Measurements from ENCODE around the gene GCDH. TPM values are rescaled to one million over a fixed set of nuclear protein-coding genes. Genes with fewer than 3 reads are reported as not detected.

GCDH gene
- total RNA-seq, 2 experiments from 2014 or later = 31.5 to 48.7 TPM

- Histone ChIP-seq H3K4me2 (ENCODE audit: low read length) (no peak overlapping the region), H3K79me2 (ENCODE audit: insufficient read depth, low read depth, low read length) (no peaks in the 10 kb centered on the region), H3K27ac (ENCODE audit: low read depth, low read length, poor library complexity, severe bottlenecking) (no peak overlapping the region), H3K36me3 (ENCODE audit: insufficient read depth, low read length) (peaks cover 12% of the 10 kb centered on the region; the same call in 1 of the 2 replicates), H3K9me3 (ENCODE audit: low read length) (no peaks in the 10 kb centered on the region), H3K9me2 (ENCODE audit: insufficient read depth, low read length) (no peaks in the 10 kb centered on the region), H2AFZ (ENCODE audit: low read length) (no peak overlapping the region), H4K20me1 (ENCODE audit: insufficient read depth, low read length) (no peaks in the 10 kb centered on the region), H3K4me1 (ENCODE audit: insufficient read depth, low read length, poor library complexity, severe bottlenecking) (no peaks in the 10 kb centered on the region), H3K4me3 (ENCODE audit: low read depth, low read length, poor library complexity, severe bottlenecking) (no peak overlapping the region)
- no peak for TF ChIP-seq EZH2phosphoT487 (IDR thresholded peaks at IDR 0.05; ENCODE audit: borderline replicate concordance, low read depth, low read length)
- TF ChIP-seq CTCF (conservative IDR thresholded peaks at IDR 0.05; ENCODE audit: low read length) = no peak
- intact Hi-C loops (cut with micrococcal nuclease; ENCODE audit: unreplicated experiment) = no loop called here
- BruUV-seq (replicated peaks) = no TSS peak
- CTCF ChIA-PET (ENCODE audit: unreplicated experiment) = no interaction called here
- POLR2A ChIA-PET = no interaction called here
- DNase-seq (ENCODE audit: low spot score) = no peak
Observed at GRCh38 chr19:12858041-12858928, 32.7 kb upstream of the GCDH start.

DNA sequence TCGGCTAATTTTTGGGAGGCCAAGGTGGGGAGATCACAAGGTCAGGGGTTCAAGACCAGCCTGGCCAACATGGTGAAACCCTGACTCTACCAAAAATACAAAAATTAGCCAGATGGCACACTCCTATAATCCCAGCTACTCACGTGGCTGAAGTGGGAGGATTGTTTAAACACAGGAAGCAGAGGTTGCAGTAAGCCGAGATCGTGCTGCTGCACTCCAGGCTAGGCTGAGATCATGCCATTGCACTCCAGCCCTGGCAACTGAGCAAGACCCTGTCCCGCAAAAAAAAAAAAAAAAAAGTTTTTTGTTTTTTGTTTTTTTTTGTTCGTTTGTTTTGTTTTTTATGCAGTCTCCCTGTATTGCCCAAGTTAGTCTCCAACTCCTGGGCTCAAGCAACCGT, 31.4 kb upstream of the GCDH start:
- H3K4me1 ChIP-seq (ENCODE audit: insufficient read depth, low read length, poor library complexity, severe bottlenecking) = no peaks in the 10 kb centered on the region
- H4K20me1 ChIP-seq (ENCODE audit: insufficient read depth, low read length) = no peaks in the 10 kb centered on the region
- no peak overlapping the region for H3K27ac ChIP-seq (ENCODE audit: low read depth, low read length, poor library complexity, severe bottlenecking)
- no peaks in the 10 kb centered on the region for H3K9me2 ChIP-seq (ENCODE audit: insufficient read depth, low read length)
- H3K4me2 ChIP-seq (ENCODE audit: low read length) = no peak overlapping the region
- intact Hi-C loops (cut with micrococcal nuclease; ENCODE audit: unreplicated experiment) = no loop called here
- H3K4me3 ChIP-seq (ENCODE audit: low read depth, low read length, poor library complexity, severe bottlenecking) = no peak overlapping the region
- no peak overlapping the region for H2AFZ ChIP-seq (ENCODE audit: low read length)
- no peak for DNase-seq (ENCODE audit: low spot score)
- no peaks in the 10 kb centered on the region for H3K9me3 ChIP-seq (ENCODE audit: low read length)
- H3K36me3 ChIP-seq (ENCODE audit: insufficient read depth, low read length) = peaks cover 8% of the 10 kb centered on the region; the same call in 1 of the 2 replicates
- CTCF ChIA-PET (ENCODE audit: unreplicated experiment) = no interaction called here
- no peaks in the 10 kb centered on the region for H3K79me2 ChIP-seq (ENCODE audit: insufficient read depth, low read depth, low read length)
- no peak for TF ChIP-seq EZH2phosphoT487 (IDR thresholded peaks at IDR 0.05; ENCODE audit: borderline replicate concordance, low read depth, low read length)
- no peak for TF ChIP-seq CTCF (conservative IDR thresholded peaks at IDR 0.05; ENCODE audit: low read length)
- BruUV-seq (replicated peaks) = no TSS peak
- POLR2A ChIA-PET = no interaction called here

GRCh38 chr19:12864143-12864542, 26.8 kb upstream of the GCDH start:
- TF ChIP-seq EZH2phosphoT487 (IDR thresholded peaks at IDR 0.05; ENCODE audit: borderline replicate concordance, low read depth, low read length) (no peak), CTCF (conservative IDR thresholded peaks at IDR 0.05; ENCODE audit: low read length) (no peak)
- Histone ChIP-seq H3K9me3 (ENCODE audit: low read length) (no peaks in the 10 kb centered on the region), H3K79me2 (ENCODE audit: insufficient read depth, low read depth, low read length) (no peaks in the 10 kb centered on the region), H3K27ac (ENCODE audit: low read depth, low read length, poor library complexity, severe bottlenecking) (no peak overlapping the region), H2AFZ (ENCODE audit: low read length) (no peak overlapping the region), H4K20me1 (ENCODE audit: insufficient read depth, low read length) (no peaks in the 10 kb centered on the region), H3K4me1 (ENCODE audit: insufficient read depth, low read length, poor library complexity, severe bottlenecking) (peaks cover 14% of the 10 kb centered on the region), H3K4me3 (ENCODE audit: low read depth, low read length, poor library complexity, severe bottlenecking) (no peak overlapping the region), H3K36me3 (ENCODE audit: insufficient read depth, low read length) (no peaks in the 10 kb centered on the region), H3K9me2 (ENCODE audit: insufficient read depth, low read length) (no peaks in the 10 kb centered on the region), H3K4me2 (ENCODE audit: low read length) (no peak overlapping the region)
- POLR2A ChIA-PET = interaction anchor here (1.8 kb wide), 1 partner anchor 17 kb away, joined by 4 read pairs; the partner anchor contains the start of gene DNASE2
- intact Hi-C loops (cut with micrococcal nuclease; ENCODE audit: unreplicated experiment) = no loop called here
- DNase-seq (ENCODE audit: low spot score) = no peak
- CTCF ChIA-PET (ENCODE audit: unreplicated experiment) = no interaction called here
- BruUV-seq (replicated peaks) = no TSS peak

All from OCI-LY7 (cell line).